Psoas muscle (tissue), 8 donors: Measurements from ENCODE around the gene MAP1LC3B. TPM values are rescaled to one million over a fixed set of nuclear protein-coding genes. Genes with fewer than 3 reads are reported as not detected.

Experiments
- ATAC-seq, 4 donors: fragments of 200-7000 bp; cut with Tn5 transposase; one replicate each; pipeline ENCODE4 v1.9.1; 2020; ENCODE audit warnings: moderate library complexity in 3 of 4, mild to moderate bottlenecking in 2 of 4
- DNase-seq, 2 donors: peaks; one replicate each; pipeline ENCODE4 v3.0.0-alpha.2; 2020
- H3K27ac ChIP-seq: fragments of 200-600 bp; one replicate; pipeline ENCODE4 v1.8.0; 2022
- H3K27me3 ChIP-seq, 3 donors: fragments of 200-600 bp in 1 of 3; one replicate each; pipeline versions ENCODE4 v1.6.1 to v1.8.0; 2013 to 2022; ENCODE audit warnings: low read length in 2 of 3, mild to moderate bottlenecking in 2 of 3, moderate library complexity in 1 of 3; ENCODE audit not compliant: insufficient read depth in 3 of 3
- H3K36me3 ChIP-seq, 2 donors: fragments of 200-600 bp in 1 of 2; one replicate each; pipeline versions ENCODE4 v1.6.1 to v1.8.0; 2013 to 2022; ENCODE audit warnings: low read depth in 1 of 2, mild to moderate bottlenecking in 1 of 2, moderate library complexity in 1 of 2; ENCODE audit not compliant: insufficient read depth in 1 of 2
- H3K4me1 ChIP-seq: fragments of 200-600 bp; one replicate; pipeline ENCODE4 v1.8.0; 2022
- H3K4me3 ChIP-seq: fragments of 200-600 bp; one replicate; pipeline ENCODE4 v1.8.0; 2022; ENCODE audit warnings: mild to moderate bottlenecking
- H3K9me3 ChIP-seq: fragments of 200-600 bp; one replicate; pipeline ENCODE4 v1.8.0; 2022
- CTCF ChIP-seq: fragments of 200-600 bp; IDR thresholded peaks from one replicate; pipeline ENCODE4 v1.8.0; 2022; ENCODE audit warnings: antibody characterized with exemption
- WGBS, 3 donors: extraction: QIAGEN DNeasy Blood & Tissue Kit; methylation state at CpG; one replicate each; pipeline versions ENCODE4 v1.1.6 to v1.1.7; 2013; 5-methylcytosine and 5-hydroxymethylcytosine counted together
- intact Hi-C, 2 donors: fragments of 100-400 bp; cut with DNase I; formaldehyde crosslinking; loops; one replicate each; pipeline versions ENCODE4 v1.11.0 to v1.14.2; 2022
- polyA plus RNA-seq, 3 donors: library from polyadenylated mRNA; stranded (reverse); fragments of 200-250 nt; gene quantifications; one replicate each; pipeline ENCODE4 v1.2.3, GENCODE V29; 2013
- total RNA-seq, 4 donors: library from RNA; stranded (reverse); fragmentation: NEBNext Ultra II Directional in 2 of 4; extraction: Animal tissue kit (Norgen Biotek cat#: 25700) in 2 of 4; gene quantifications; one replicate each; pipeline versions ENCODE4 v1.2.1 to v1.2.4, GENCODE V29; 2021 to 2023
- donor health status: healthy with polysubstance abuse.
- donor health status: DM: no; HTN: no; CAD: no; lungs with moderate emphysema.
- donor health status: Bipolar disorder and iron deficiency.
- donor health status: healthy.
- donor health status: DM: yes; HTN: yes; CAD: no.
- donor health status: DM: no; HTN: no; CAD: no.
- donor health status: DM: no; HTN: no; CAD: no.
- donor health status: DM: yes; HTN: yes; CAD: no.

The MAP1LC3B gene
- total and polyA plus RNA-seq, 7 donors = 114 to 189 (median 158) TPM

DNA sequence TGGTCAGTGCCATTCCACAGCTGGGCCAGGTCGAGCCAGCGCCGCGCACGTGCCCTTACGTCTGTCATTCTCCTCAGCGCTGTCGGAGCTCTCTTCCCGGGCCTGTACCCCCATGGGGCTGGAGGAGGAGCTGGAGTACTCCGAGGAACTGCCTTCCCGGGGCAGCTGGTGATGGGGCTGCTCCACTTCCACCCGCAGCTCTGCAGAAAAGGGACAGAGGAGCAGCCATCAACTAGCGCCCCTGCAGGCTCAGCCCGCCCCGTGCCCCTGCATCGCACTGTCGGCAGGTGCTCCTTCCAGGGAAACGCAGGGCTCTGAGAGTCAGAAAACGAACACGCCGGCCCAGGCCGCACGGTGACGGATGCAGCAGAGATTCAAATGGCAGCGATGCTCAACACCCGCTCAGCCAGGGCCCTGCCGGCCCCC, 20.9 kb downstream of the MAP1LC3B start:
- Histone ChIP-seq H3K9me3 (no peaks in the 10 kb centered on the region), H3K4me3 (no peak overlapping the region), H3K36me3 (peaks cover 6 to 96% of the 10 kb centered on the region in 2 donors), H3K4me1 (no peaks in the 10 kb centered on the region), H3K27me3 (no peaks in the 10 kb centered on the region), H3K27ac (no peak overlapping the region)
- WGBS, 3 donors = 87 to 90% (median 89%) methylated on average over 26 to 27 of the region's 27 CpGs
- intact Hi-C loops = no loop called here
- ATAC-seq = no peak
- DNase-seq = no peak
- TF ChIP-seq CTCF = no peak

- no peaks in the 10 kb centered on the region for H3K4me1 ChIP-seq
- no peaks in the 10 kb centered on the region for H3K27me3 ChIP-seq
- no peak for ATAC-seq
- H3K36me3 ChIP-seq = peaks cover 6 to 96% of the 10 kb centered on the region in 2 donors
- no peak for TF ChIP-seq CTCF
- 87 to 90% (median 87%) methylated on average over 24 of the region's 24 CpGs for WGBS, 3 donors
- DNase-seq = no peak
- H3K9me3 ChIP-seq = no peaks in the 10 kb centered on the region
- intact Hi-C loops = no loop called here
- no peak overlapping the region for H3K27ac ChIP-seq
- no peak overlapping the region for H3K4me3 ChIP-seq
Measured at GRCh38 chr16:87414251-87414680, 22.1 kb downstream of the MAP1LC3B start.

- TF ChIP-seq CTCF = no peak
- peaks cover 6 to 96% of the 10 kb centered on the region in 2 donors for H3K36me3 ChIP-seq
- no peak for ATAC-seq
- no peaks in the 10 kb centered on the region for H3K27me3 ChIP-seq
- H3K4me1 ChIP-seq = no peaks in the 10 kb centered on the region
- WGBS, 3 donors = 85 to 89% (median 86%) methylated on average over 9 of the region's 9 CpGs
- no peak overlapping the region for H3K4me3 ChIP-seq
- no peaks in the 10 kb centered on the region for H3K9me3 ChIP-seq
- H3K27ac ChIP-seq = no peak overlapping the region
- intact Hi-C loops = loop anchor here in 1 of 2 donors (5.0 kb wide), 2 partner anchors 127 to 157 kb away; no protein-coding TSS in a partner anchor
- DNase-seq = no peak
Measured at GRCh38 chr16:87415441-87415840, 23.3 kb downstream of the MAP1LC3B start.

DNA sequence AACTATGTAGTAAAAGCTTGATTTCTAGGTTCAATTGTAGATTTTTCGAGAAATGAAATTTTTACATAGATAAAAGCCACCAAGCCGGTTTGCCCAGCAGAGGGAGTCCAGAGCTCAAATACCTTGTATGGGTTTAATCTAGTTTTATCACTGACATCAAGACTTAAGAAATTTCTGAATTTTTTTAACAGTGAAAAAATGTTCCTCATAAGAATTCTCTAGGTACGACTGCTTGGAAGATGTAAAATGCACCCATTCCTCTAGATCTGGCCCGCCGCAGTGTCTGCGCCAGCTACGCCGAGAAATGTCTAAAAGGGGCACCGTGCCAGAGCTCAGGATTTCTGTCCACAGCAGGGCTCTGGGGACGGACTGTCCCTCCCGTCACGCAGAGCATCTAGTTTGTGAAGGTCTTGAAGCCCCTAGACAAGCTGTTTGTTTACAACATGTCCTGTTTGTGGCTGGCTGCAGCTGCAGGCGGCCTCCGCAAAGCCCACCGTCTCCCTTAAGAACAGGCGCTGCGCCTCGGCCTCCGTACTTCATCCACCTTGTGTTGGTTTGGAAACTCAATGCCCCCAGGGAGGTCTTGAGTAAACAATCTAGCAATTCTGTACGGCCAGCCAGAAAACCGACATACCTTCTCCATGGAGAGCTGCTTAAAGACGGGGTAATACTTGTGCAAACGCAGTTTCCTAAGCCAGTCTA, 24.8 kb downstream of the MAP1LC3B start:
- ATAC-seq = peak in 1 of 4 donors; percentile 53
- Histone ChIP-seq H3K36me3 (peaks cover 6 to 96% of the 10 kb centered on the region in 2 donors), H3K4me1 (no peaks in the 10 kb centered on the region), H3K27ac (no peak overlapping the region), H3K9me3 (no peaks in the 10 kb centered on the region), H3K27me3 (no peaks in the 10 kb centered on the region), H3K4me3 (no peak overlapping the region)
- peak; percentile 69 for TF ChIP-seq CTCF
- no peak for DNase-seq
- WGBS, 3 donors = 76 to 82% (median 80%) methylated on average over 23 of the region's 23 CpGs
- intact Hi-C loops = loop anchor here in 1 of 2 donors (2.0 to 5.0 kb wide), 3 partner anchors 125 to 220 kb away; no protein-coding TSS in a partner anchor
